Measurements from ENCODE around the gene ERC2. TPM values are rescaled to one million over a fixed set of nuclear protein-coding genes. Genes with fewer than 3 reads are reported as not detected.
"Not testable (repeated sequence)": the region's sequence is repeated elsewhere in the genome, so short reads cannot be mapped to it uniquely, and the experiment has no call there.

The ERC2 gene
- total RNA-seq, 1 donor from 2014 or later = 0.76 TPM

- intact Hi-C loops (cut with DNase I) = no loop called here
- no peak for ATAC-seq
- DNase-seq (ENCODE audit: missing footprints) = no peak
These were observed 407.0 kb downstream of the ERC2 start for GRCh38 chr3:56061279-56061626.

DNA sequence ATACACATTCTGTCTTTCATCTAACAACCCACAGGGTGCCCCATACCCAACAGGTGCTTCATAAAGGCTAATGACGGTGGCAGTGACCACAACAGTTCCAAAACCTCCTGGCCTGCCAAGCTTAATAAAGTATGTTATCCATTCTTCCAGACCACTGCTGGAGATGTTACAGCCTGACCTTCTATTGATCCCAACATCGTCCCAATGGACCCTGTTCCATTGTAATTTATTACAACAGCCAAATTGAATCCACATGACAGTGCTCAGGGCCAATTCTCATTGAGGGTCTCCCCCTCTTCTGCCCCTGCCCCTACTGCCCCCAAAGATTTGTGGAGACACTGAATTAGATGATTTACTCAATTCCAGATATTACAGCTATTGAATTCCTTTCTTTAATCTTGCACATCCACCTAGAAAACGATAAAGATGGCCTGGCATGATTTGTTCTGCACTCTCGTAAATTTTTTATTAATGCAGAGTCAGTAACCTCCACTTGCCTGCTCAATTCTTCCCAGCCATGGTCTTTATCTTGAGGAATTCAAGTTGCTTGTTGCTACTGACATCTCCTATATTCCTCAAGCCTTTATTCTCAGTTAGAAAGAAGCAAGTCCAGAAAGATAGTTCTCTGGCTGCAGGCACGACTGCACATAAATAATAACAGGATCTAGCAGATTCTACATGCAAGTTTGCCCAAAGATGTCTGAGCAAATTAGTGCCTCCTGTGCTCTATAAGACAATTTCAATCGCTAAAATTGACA is 407.6 kb downstream of the ERC2 start:
- ATAC-seq (no peak), DNase-seq (ENCODE audit: missing footprints) (no peak)
- intact Hi-C loops (cut with DNase I) = no loop called here

DNA sequence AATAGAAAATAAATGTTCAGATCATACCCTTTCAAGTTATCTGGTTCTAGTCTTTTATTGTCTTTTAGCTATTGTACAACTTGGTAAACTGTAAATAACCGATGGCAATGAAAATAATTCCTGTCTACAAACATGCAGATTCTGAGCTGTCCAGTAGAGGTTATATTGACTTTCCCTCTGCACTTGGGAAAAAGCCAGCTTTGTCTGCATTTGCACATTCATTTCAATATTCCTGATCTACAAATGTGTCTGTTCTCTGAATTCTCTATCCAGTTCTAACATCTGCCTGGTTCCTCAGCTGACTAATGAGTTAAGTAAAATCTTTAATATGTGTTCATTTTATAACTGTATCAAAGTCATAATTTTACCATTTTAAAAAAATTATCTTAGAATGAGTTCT is 408.5 kb downstream of the ERC2 start:
- intact Hi-C loops (cut with DNase I) = no loop called here
- no peak for DNase-seq (ENCODE audit: missing footprints)
- no peak for ATAC-seq

DNA sequence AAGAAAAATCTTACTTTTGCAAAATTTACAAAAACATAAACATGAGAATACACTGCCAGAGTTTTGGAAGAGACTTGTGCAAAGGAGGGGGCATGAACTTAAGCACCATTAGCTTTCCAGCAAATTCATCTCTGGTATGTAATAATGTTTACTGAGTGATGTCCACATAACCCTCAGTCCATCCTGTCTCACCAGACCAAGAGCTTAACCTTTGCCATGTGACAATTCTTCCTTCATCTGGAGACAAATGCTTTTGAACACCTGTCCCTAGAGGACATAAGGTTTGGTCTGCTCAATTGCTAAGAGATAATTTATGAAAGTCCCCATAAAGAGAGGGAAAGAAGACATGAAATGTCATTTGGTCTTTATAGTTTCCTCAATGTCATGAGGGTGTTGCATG is 412.3 kb downstream of the ERC2 start:
- DNase-seq (ENCODE audit: missing footprints) (no peak), ATAC-seq (no peak)
- intact Hi-C loops (cut with DNase I) = no loop called here

GRCh38 chr3:56055546-56055945 is 412.7 kb downstream of the ERC2 start:
- no peak for ATAC-seq
- intact Hi-C loops (cut with DNase I) = no loop called here
- no peak for DNase-seq (ENCODE audit: missing footprints)

DNA sequence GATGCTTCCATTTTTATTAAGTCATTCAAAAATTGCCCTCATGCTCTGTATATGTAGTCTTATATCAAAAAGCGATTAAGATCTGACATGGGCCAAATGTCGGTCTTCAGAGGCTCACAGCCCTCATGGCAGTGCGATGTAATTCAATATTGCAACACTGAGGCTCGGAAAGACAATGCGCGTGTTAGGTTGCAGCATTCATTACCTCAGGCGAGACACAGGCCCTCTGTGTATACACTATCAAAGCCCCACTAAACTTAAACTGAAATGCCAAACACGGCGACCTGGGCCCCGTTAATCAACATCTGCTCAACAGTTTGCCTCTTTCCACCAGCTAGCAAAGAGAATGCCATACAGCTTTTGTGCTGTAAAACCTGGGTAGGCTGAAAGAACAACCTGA is 413.4 kb downstream of the ERC2 start:
- intact Hi-C loops (cut with DNase I) = no loop called here
- DNase-seq (ENCODE audit: missing footprints) = no peak
- ATAC-seq = no peak

- DNase-seq (ENCODE audit: missing footprints) (no peak), ATAC-seq (no peak)
- intact Hi-C loops (cut with DNase I) = no loop called here
These were observed 414.5 kb downstream of the ERC2 start for GRCh38 chr3:56053727-56054126.

GRCh38 chr3:56052188-56052587 is 416.1 kb downstream of the ERC2 start:
- DNase-seq (ENCODE audit: missing footprints) (no peak), ATAC-seq (no peak)
- intact Hi-C loops (cut with DNase I) = no loop called here

GRCh38 chr3:56051052-56051451 is 417.2 kb downstream of the ERC2 start:
- DNase-seq (ENCODE audit: missing footprints) (no peak), ATAC-seq (no peak)
- intact Hi-C loops (cut with DNase I) = no loop called here

GRCh38 chr3:56048946-56049345 is 419.3 kb downstream of the ERC2 start:
- intact Hi-C loops (cut with DNase I) = no loop called here
- ATAC-seq (no peak), DNase-seq (ENCODE audit: missing footprints) (no peak)

DNA sequence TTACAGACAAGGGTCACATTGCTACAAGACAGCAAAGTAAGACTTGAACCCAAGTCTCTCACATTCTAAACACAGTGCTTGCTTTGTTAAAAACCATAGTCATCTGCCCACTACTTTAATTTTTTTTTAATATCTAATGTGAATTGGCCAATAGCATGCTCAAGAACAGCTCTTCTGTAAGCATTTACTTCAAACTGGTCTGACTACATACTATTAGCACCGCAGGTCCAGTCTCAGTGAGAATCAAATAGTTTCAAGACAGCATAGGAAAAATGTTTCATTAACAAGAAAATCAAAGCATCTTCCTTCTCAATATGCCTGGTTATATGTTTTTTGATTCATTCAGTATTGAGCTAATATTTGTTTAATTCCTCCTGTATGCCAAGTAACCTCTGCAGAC is 419.9 kb downstream of the ERC2 start:
- intact Hi-C loops (cut with DNase I) = no loop called here
- ATAC-seq (no peak), DNase-seq (ENCODE audit: missing footprints) (no peak)

DNA sequence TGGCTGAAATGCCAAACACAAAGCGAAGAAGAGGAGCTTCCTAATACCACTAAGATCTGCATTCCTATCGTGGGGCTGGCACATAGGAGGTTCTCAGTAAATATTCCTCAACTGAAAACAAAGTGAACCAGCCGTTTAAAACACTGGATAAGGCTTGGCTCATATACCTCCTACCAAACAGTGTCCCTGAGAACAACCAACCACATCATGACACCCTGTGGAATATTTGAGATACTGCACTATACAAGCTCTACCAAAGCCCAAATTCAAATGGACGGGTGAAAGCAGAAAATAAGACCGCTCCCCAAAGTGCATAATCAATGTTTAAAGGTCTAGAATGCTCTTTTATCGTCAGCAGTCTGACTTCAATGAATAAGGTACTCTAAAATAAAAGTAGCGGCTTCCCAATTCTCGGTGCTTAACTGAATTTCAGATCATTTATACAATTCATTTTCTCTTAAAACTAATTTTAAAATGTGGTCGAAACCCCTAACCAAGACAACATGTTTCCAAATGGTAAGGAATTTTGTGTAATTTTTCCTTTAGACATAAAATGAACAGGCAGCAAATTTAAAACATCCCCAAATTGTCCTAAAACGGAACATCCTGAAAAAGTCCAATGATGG is 425.8 kb downstream of the ERC2 start:
- ATAC-seq (peak; percentile 87), DNase-seq (ENCODE audit: missing footprints) (no peak)
- intact Hi-C loops (cut with DNase I) = loop anchor here (2.0 kb wide), 1 partner anchor 558 kb away; no protein-coding TSS in a partner anchor

DNA sequence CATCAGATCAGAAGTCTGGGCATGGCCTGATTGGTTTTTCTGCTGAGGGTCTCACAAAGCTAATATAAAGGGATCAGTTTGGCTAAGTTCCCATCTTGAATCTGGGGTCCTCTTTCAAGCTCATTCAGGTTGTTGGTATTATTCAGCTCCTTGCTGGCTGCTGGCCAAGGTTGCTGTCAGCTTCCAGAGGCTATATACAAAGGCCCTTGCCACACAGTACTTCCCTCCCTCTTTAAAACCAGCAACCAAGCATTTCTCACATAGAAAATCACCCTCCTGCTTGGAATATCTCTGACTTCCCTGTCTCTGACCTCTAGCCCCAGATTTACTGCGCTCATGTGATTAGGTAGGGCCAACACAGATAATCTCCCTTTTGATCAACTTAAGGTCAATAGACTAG is 442.9 kb downstream of the ERC2 start:
- intact Hi-C loops (cut with DNase I) = no loop called here
- DNase-seq (ENCODE audit: missing footprints) (no peak), ATAC-seq (no peak)

GRCh38 chr3:56023546-56023945 is 444.7 kb downstream of the ERC2 start:
- DNase-seq (ENCODE audit: missing footprints) = no peak

GRCh38 chr3:56022619-56023018 is 445.6 kb downstream of the ERC2 start:
- intact Hi-C loops (cut with DNase I) = no loop called here
- DNase-seq (ENCODE audit: missing footprints) (no peak), ATAC-seq (no peak)

More at GRCh38 chr3:56023546-56023945, 444.7 kb downstream of the ERC2 start:
- intact Hi-C loops (cut with DNase I) = no loop called here
- ATAC-seq = no peak

DNA sequence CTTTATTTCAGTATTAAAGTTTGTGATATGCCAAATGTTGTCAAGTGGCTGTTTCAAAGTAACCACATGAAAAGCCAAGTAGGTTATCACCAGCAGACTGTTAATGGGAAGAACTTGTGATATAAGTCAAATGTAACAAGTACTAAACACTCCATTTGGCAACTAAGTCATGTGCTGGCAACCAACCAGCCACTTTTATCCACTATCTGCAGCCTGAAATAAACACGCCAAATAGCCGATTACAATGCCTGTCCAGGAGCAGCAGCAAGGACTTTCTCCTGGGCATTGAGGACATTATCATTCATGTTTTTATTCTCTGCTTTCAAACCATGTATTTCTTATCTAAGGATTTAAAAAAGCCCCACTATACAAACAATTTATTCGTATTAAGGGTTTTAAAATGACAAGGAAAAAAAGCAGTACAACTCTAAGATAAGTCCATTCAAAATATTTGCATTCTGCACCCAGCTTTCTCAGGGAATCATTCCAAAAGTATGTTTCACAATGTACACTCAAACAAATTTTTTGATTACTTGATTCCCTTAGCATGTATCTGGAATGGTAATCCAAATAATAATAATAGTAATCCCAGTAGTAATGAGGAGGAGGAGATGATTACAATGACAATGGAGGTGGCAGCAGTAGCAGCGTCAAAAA is 448.6 kb downstream of the ERC2 start:
- ATAC-seq = peak; percentile 76
- intact Hi-C loops (cut with DNase I) = no loop called here
- DNase-seq (ENCODE audit: missing footprints) = peak; percentile 25

- DNase-seq (ENCODE audit: missing footprints); ATAC-seq; intact Hi-C loops (cut with DNase I): not testable (repeated sequence)
These were observed 452.9 kb downstream of the ERC2 start for GRCh38 chr3:56015374-56015773.

GRCh38 chr3:56012721-56013120 is 455.5 kb downstream of the ERC2 start:
- intact Hi-C loops (cut with DNase I) = no loop called here
- no peak for DNase-seq (ENCODE audit: missing footprints)
- ATAC-seq = no peak

DNA sequence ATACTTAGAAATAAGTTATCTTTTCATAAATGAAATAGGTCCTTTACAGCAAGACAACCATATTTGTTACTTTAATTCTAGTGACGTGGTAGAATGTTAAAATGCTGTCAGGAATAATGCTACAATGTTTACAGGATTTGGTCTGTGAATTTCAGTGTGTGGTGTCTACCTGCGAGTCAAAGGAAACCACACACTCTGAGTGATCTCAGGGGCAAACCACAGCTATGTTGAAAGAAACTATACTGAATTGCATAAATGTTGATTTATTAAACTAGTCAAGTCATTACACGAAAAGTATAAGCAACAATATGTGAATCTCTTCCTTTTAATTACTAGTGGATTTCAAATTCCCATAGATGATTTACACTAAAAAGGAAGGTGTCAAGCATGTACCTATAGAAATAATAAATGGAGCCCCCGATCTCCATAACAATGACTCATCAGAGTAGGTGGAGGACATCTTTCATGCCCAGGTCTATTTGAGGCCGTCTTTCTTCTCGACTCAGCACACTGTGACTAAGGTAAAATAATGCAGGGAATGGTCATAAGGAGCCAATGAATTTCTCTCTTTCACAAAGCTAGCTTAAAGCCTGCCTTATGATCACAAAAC is 463.0 kb downstream of the ERC2 start:
- DNase-seq (ENCODE audit: missing footprints) = no peak
- no peak for ATAC-seq
- intact Hi-C loops (cut with DNase I) = no loop called here

GRCh38 chr3:56003129-56003528 is 465.1 kb downstream of the ERC2 start:
- ATAC-seq (no peak), DNase-seq (ENCODE audit: missing footprints) (no peak)
- intact Hi-C loops (cut with DNase I) = no loop called here

All from Right ventricle myocardium inferior (tissue), 1 donor.